PFSK-1 (cell line): Measurements from ENCODE around the gene RGS9.

Experiments
- FOXP2 ChIP-seq: optimal IDR thresholded peaks from 2 replicates; pipeline ENCODE3; 2011; ENCODE audit warnings: borderline replicate concordance, control low read depth, inconsistent platforms; ENCODE audit not compliant: insufficient read depth; ENCODE audit errors: extremely low read length, extremely low read depth
- POLR2AphosphoS5 ChIP-seq: IDR thresholded peaks from 2 replicates; pipeline ENCODE4 v1.6.1; 2012; ENCODE audit warnings: low read depth, mild to moderate bottlenecking, control low read depth, low read length, moderate library complexity
- REST ChIP-seq, 2 experiments: IDR thresholded peaks; 2 replicates each; pipeline versions ENCODE4 v1.6.1 to v1.8.0; 2011 to 2012; ENCODE audit warnings: low read depth in 2 of 2, low read length in 2 of 2, control low read depth in 1 of 2, inconsistent platforms in 1 of 2, mild to moderate bottlenecking in 1 of 2, moderate library complexity in 1 of 2; ENCODE audit not compliant: insufficient read depth in 1 of 2
- SIN3A ChIP-seq: IDR thresholded peaks from 2 replicates; pipeline ENCODE4 v1.6.1; 2012; ENCODE audit warnings: mild to moderate bottlenecking, low read length, moderate library complexity, borderline replicate concordance; ENCODE audit not compliant: insufficient read depth
- TAF1 ChIP-seq: IDR thresholded peaks from 2 replicates; pipeline ENCODE4 v1.6.1; 2012; ENCODE audit warnings: low read length, control low read depth, borderline replicate concordance; ENCODE audit not compliant: insufficient read depth

Gene RGS9

DNA sequence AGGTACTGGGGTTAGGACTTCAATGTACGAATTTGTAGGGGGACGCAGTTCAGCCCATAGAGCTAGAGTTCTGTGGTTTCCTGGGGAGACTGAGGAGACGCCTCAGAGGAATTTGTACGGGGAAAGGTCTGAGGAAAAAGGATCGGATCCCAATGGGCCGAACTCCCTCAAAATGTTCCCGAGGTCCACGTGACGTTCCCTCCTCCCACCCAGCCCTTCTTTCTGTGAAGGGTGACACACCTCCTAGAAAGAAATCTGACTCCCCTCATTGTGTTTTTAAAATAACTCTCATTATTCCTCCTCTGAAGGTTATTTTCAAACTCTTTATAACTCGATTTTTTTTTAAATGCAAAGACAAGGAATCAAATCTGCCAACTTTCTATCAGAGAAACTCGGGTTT is 8.6 kb downstream of the RGS9 start:
- no peak for TF ChIP-seq FOXP2
- TF ChIP-seq POLR2AphosphoS5, result no peak
- no peak for TF ChIP-seq TAF1
- no peak for TF ChIP-seq REST (IDR thresholded peaks at IDR 0.05; ENCODE audit: insufficient read depth in 1 of 2, low read depth in 2 of 2, low read length in 2 of 2)
- no peak for TF ChIP-seq SIN3A

DNA sequence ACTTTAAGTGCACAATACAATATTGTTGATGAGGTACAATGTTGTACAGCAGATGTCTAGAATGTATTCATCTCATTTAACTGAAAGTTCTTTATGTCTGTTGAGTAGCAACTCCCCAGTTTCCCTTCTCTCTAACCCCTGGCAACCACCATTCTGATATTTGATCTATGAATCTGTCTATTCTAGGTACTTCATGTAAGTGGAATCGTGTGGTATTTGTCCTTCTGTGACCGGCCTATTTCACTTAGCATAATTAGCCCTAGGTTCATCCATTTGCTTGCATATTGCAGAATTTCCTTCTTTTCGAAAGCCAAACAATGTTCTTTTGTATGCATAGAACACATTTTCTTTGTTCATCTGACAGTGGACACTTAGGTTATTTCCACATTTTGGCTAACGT is 10.8 kb downstream of the RGS9 start:
- TF ChIP-seq SIN3A (no peak), POLR2AphosphoS5 (no peak)

GRCh38 chr17:65154770-65155589 is 17.8 kb downstream of the RGS9 start:
- no peak for TF ChIP-seq POLR2AphosphoS5
- TF ChIP-seq FOXP2, result no peak
- TF ChIP-seq REST (IDR thresholded peaks at IDR 0.05; ENCODE audit: insufficient read depth in 1 of 2, low read depth in 2 of 2, low read length in 2 of 2), result no peak
- TF ChIP-seq TAF1, result no peak
- no peak for TF ChIP-seq SIN3A

DNA sequence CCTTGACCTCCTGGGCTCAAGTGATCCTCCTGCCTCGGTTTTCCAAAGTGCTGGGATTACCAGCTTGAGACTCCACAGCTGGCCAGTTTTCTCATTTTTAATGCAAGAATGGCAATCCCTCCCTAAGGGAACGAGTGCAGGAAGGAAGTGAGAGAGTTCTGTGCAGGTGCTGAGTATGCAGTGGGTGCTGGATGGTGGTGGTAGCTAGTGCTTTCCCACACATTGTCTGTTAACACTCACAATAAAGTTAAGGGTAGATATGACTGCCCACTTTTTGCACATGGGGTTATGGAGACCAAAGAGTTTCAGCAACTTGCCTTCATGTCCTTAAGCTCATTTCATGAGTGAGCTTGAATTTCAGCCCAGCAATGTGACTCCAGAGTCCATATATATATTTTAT is 18.5 kb downstream of the RGS9 start:
- TF ChIP-seq REST (IDR thresholded peaks at IDR 0.05; ENCODE audit: insufficient read depth in 1 of 2, low read depth in 2 of 2, low read length in 2 of 2) (no peak), POLR2AphosphoS5 (no peak), FOXP2 (no peak), SIN3A (no peak), TAF1 (no peak)

DNA sequence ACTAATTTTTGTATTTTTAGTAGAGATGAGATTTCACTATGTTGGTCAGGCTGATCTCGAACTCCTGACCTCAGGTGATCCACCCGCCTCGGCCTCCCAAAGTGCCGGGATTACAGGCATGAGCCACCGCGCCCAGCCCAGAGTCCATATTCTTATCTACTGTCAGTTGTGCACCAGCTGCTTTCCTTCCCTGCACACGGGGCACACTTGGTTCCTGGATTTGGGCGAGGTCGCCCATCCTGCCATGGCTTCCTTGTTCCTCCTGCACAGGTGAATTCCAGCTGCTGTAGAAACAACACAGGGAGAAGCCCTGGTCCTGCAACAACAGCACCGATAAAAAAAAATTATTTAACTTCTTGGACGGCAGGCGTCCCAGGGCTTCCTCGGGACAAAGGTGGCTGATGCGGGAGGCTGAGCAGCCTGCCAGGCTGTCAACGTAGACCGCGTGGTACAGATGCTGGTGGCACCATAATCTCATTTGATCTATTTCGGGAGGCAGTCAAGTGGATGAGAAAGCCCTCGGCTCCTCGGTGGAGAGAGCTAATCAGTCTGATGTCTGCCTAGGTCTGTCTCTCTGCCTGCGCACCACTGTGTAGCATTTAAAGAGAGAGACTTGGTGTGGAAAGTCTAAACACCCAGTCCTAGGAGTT is 19.1 kb downstream of the RGS9 start:
- TF ChIP-seq TAF1 (no peak), REST (IDR thresholded peaks at IDR 0.05; ENCODE audit: insufficient read depth in 1 of 2, low read depth in 2 of 2, low read length in 2 of 2) (no peak), POLR2AphosphoS5 (no peak), SIN3A (no peak)
